ENCODE data around the gene DOCK4. TPM values are rescaled to one million over a fixed set of nuclear protein-coding genes. Genes with fewer than 3 reads are reported as not detected.
A peak's percentile ranks its signal among the peaks of the same experiment; 100 is the strongest.

Gene DOCK4
- total and polyA plus RNA-seq, 2 experiments from 2014 or later = 2.1 to 5.0 TPM

DNA sequence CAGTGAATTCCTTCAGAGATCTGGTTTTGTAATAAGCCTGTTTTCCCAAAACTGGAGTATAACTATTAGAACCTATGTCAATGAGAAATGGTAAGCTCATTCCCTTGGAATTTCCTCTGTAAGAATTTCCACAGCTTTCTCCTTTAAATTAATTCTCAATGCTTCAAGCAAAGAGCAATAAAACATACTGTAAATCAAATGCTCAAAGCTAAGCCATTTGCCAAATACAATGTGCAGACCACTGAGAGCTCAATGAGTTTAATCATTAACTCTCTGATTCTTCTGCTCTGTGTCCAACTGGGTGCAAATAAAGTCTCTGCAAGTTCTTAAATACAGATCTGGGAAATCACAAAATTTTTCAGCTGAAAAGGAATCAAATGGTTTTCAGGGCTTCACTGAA lies 416.3 kb downstream of the DOCK4 start:
- no peak overlapping the region for H3K27ac ChIP-seq
- H3K9me2 ChIP-seq (ENCODE audit: insufficient read depth) = no peaks in the 10 kb centered on the region
- no peaks in the 10 kb centered on the region for H3K79me2 ChIP-seq (ENCODE audit: insufficient read depth)
- no peak for TF ChIP-seq EZH2phosphoT487 (IDR thresholded peaks at IDR 0.05; ENCODE audit: insufficient read depth, low read depth)
- no peak for TF ChIP-seq EZH2 (IDR thresholded peaks at IDR 0.05; ENCODE audit: insufficient read depth, poor library complexity, severe bottlenecking)
- no peaks in the 10 kb centered on the region for H4K20me1 ChIP-seq (ENCODE audit: insufficient read depth)
- peak; percentile 34 for DNase-seq
- H3K4me2 ChIP-seq (ENCODE audit: unreplicated experiment) = no peak overlapping the region
- H3K4me1 ChIP-seq (ENCODE audit: insufficient read depth) = peaks cover 11% of the 10 kb centered on the region
- in situ Hi-C loops (cut with MboI) = no loop called here
- no peak overlapping the region for H3K9ac ChIP-seq
- no peaks in the 10 kb centered on the region for H3K9me3 ChIP-seq (ENCODE audit: low read depth)
- no peak overlapping the region for H3K4me3 ChIP-seq
- H2AFZ ChIP-seq = no peak overlapping the region; the same call in 1 of the 2 replicates
- no peaks in the 10 kb centered on the region; the same call in 1 of the 2 replicates for H3F3A ChIP-seq (ENCODE audit: insufficient read depth)
- H3K36me3 ChIP-seq (ENCODE audit: low read depth) = no peaks in the 10 kb centered on the region
- H3K27me3 ChIP-seq (replicated peaks; ENCODE audit: insufficient read depth) = no peaks in the 10 kb centered on the region

DNA sequence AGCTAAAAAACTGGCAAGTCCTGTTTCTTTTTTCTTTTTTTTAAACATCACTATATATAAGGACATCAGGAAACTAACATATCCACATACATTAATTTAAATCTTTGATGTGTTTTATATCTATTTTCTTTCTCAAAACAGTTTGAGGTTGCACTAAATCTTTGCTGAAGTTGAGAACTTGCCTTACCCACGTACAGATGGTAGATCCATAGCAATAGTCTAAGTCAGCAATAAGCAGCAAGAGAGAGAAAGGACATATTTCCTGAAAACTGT lies 417.2 kb downstream of the DOCK4 start:
- Histone ChIP-seq H3F3A (ENCODE audit: insufficient read depth) (no peaks in the 10 kb centered on the region; the same call in 1 of the 2 replicates), H3K9ac (no peak overlapping the region), H3K4me2 (ENCODE audit: unreplicated experiment) (no peak overlapping the region), H3K27ac (no peak overlapping the region), H3K79me2 (ENCODE audit: insufficient read depth) (no peaks in the 10 kb centered on the region), H3K4me1 (ENCODE audit: insufficient read depth) (peaks cover 11% of the 10 kb centered on the region), H3K36me3 (ENCODE audit: low read depth) (no peaks in the 10 kb centered on the region), H3K4me3 (no peak overlapping the region), H4K20me1 (ENCODE audit: insufficient read depth) (no peaks in the 10 kb centered on the region), H3K9me2 (ENCODE audit: insufficient read depth) (no peaks in the 10 kb centered on the region), H3K9me3 (ENCODE audit: low read depth) (no peaks in the 10 kb centered on the region), H3K27me3 (replicated peaks; ENCODE audit: insufficient read depth) (no peaks in the 10 kb centered on the region), H2AFZ (no peak overlapping the region)
- TF ChIP-seq EZH2 (IDR thresholded peaks at IDR 0.05; ENCODE audit: insufficient read depth, poor library complexity, severe bottlenecking) = no peak
- no peak for TF ChIP-seq EZH2phosphoT487 (IDR thresholded peaks at IDR 0.05; ENCODE audit: insufficient read depth, low read depth)
- no peak for DNase-seq
- in situ Hi-C loops (cut with MboI) = no loop called here
- WGBS, 2 experiments (ENCODE audit: low coverage in 1 of 2, low lambda C conversion rate in 2 of 2, missing lambda C conversion rate in 2 of 2) = 66 to 68% methylated on average over 1 of the region's 1 CpG

DNA sequence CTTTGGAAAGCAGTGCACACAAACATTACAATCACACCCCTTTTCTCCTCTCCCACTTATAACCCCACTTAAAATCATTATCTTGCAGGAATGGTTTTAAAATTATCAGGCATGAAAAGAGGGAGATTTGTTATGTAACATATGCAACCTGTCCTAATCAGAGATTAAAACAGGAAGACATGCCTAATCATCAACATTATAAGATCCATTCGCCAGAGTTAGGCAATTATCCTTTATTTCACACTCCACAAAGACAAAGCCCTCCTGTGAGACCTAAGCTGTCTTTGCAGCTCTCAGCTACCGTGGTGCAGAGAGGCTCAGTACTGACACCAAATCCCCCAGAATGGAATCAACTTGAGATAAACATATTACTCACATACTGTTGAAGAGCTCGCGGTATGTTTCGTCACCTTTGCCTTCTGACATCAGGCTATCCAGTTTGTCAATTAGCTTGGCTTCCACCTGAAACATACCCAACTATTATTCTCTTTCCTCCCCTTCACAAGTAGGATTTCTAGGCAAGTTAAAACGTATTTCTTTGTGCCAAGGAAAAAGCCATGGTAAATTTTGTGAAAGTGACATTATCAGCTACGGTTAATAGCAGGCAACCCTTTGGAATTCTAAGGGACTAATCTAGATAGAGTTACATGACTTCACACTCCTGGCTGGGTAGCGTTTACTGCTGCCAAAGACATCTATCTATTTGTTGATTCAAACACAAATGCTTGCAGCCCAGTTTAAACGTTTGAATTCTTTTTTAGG lies 417.7 kb downstream of the DOCK4 start:
- no peak for DNase-seq
- Histone ChIP-seq H3K9me2 (ENCODE audit: insufficient read depth) (no peaks in the 10 kb centered on the region), H3K36me3 (ENCODE audit: low read depth) (no peaks in the 10 kb centered on the region), H3K9ac (no peak overlapping the region), H3K4me3 (no peak overlapping the region), H3F3A (ENCODE audit: insufficient read depth) (no peaks in the 10 kb centered on the region; the same call in 1 of the 2 replicates), H4K20me1 (ENCODE audit: insufficient read depth) (no peaks in the 10 kb centered on the region), H2AFZ (no peak overlapping the region), H3K9me3 (ENCODE audit: low read depth) (no peaks in the 10 kb centered on the region), H3K27ac (no peak overlapping the region), H3K4me2 (ENCODE audit: unreplicated experiment) (no peak overlapping the region), H3K79me2 (ENCODE audit: insufficient read depth) (no peaks in the 10 kb centered on the region), H3K4me1 (ENCODE audit: insufficient read depth) (peaks cover 11% of the 10 kb centered on the region), H3K27me3 (replicated peaks; ENCODE audit: insufficient read depth) (no peaks in the 10 kb centered on the region)
- in situ Hi-C loops (cut with MboI) = no loop called here
- TF ChIP-seq EZH2phosphoT487 (IDR thresholded peaks at IDR 0.05; ENCODE audit: insufficient read depth, low read depth) (no peak), EZH2 (IDR thresholded peaks at IDR 0.05; ENCODE audit: insufficient read depth, poor library complexity, severe bottlenecking) (no peak)
- WGBS, 2 experiments (ENCODE audit: low coverage in 1 of 2, low lambda C conversion rate in 2 of 2, missing lambda C conversion rate in 2 of 2) = 70 to 71% methylated on average over 9 of the region's 9 CpGs

DNA sequence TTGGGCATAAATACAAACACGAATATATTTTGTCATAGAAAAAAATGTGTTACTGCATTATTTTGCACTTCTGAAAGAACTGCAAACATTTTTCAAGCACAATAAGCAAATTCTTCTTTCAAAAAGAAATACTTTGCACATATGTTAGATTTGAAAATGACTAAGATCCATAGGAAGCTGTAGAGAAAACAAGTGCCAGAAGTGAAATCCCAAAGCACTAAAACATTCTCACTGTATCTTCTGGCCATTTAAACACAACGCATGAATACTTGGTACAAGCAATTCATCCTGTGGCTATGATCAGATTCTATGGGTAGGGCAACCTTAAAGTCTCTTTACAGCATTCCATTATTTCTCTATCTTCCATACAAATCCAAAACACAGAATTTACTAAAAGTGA lies 418.5 kb downstream of the DOCK4 start:
- no peaks in the 10 kb centered on the region for H3K9me2 ChIP-seq (ENCODE audit: insufficient read depth)
- in situ Hi-C loops (cut with MboI) = no loop called here
- H3K4me3 ChIP-seq = no peak overlapping the region
- no peak overlapping the region for H3K9ac ChIP-seq
- H3K4me1 ChIP-seq (ENCODE audit: insufficient read depth) = peaks cover 11% of the 10 kb centered on the region
- H3K36me3 ChIP-seq (ENCODE audit: low read depth) = no peaks in the 10 kb centered on the region
- DNase-seq = no peak
- no peak overlapping the region for H3K27ac ChIP-seq
- no peaks in the 10 kb centered on the region for H3K27me3 ChIP-seq (replicated peaks; ENCODE audit: insufficient read depth)
- no peaks in the 10 kb centered on the region for H3K79me2 ChIP-seq (ENCODE audit: insufficient read depth)
- H2AFZ ChIP-seq = no peak overlapping the region
- TF ChIP-seq EZH2 (IDR thresholded peaks at IDR 0.05; ENCODE audit: insufficient read depth, poor library complexity, severe bottlenecking) = no peak
- TF ChIP-seq EZH2phosphoT487 (IDR thresholded peaks at IDR 0.05; ENCODE audit: insufficient read depth, low read depth) = no peak
- no peak overlapping the region for H3K4me2 ChIP-seq (ENCODE audit: unreplicated experiment)
- WGBS, 2 experiments (ENCODE audit: low coverage in 1 of 2, low lambda C conversion rate in 2 of 2, missing lambda C conversion rate in 2 of 2) = 41% methylated on average over 2 of the region's 2 CpGs
- H3K9me3 ChIP-seq (ENCODE audit: low read depth) = no peaks in the 10 kb centered on the region
- H3F3A ChIP-seq (ENCODE audit: insufficient read depth) = no peaks in the 10 kb centered on the region; the same call in 1 of the 2 replicates
- no peaks in the 10 kb centered on the region for H4K20me1 ChIP-seq (ENCODE audit: insufficient read depth)

DNA sequence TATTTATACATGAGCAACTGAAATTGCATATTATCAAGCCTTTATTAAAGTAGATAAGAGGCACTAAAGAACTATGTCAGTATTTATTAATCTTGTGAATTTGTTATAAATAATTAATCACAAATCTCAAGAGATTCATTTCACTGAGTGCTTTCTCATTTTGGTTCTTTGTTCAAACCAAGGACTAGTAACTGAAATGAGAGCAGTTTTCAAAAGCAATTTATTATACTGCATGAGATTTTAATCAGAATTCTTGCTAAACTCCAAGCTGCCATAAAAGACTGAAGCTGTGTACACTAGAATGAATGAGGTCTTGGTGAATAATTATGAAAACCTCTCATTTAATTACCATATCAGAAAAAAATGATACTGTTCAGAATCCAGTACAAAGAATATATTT lies 419.1 kb downstream of the DOCK4 start:
- Histone ChIP-seq H3K4me2 (ENCODE audit: unreplicated experiment) (no peak overlapping the region), H3K79me2 (ENCODE audit: insufficient read depth) (no peaks in the 10 kb centered on the region), H3K9ac (no peak overlapping the region), H3K36me3 (ENCODE audit: low read depth) (no peaks in the 10 kb centered on the region), H2AFZ (no peak overlapping the region), H3K27ac (no peak overlapping the region), H3K4me1 (ENCODE audit: insufficient read depth) (peaks cover 11% of the 10 kb centered on the region), H3K4me3 (no peak overlapping the region), H3K9me3 (ENCODE audit: low read depth) (no peaks in the 10 kb centered on the region), H3K27me3 (replicated peaks; ENCODE audit: insufficient read depth) (no peaks in the 10 kb centered on the region), H3K9me2 (ENCODE audit: insufficient read depth) (no peaks in the 10 kb centered on the region), H3F3A (ENCODE audit: insufficient read depth) (no peaks in the 10 kb centered on the region; the same call in 1 of the 2 replicates), H4K20me1 (ENCODE audit: insufficient read depth) (no peaks in the 10 kb centered on the region)
- in situ Hi-C loops (cut with MboI) = no loop called here
- no peak for DNase-seq
- TF ChIP-seq EZH2 (IDR thresholded peaks at IDR 0.05; ENCODE audit: insufficient read depth, poor library complexity, severe bottlenecking) = no peak
- TF ChIP-seq EZH2phosphoT487 (IDR thresholded peaks at IDR 0.05; ENCODE audit: insufficient read depth, low read depth) = no peak
